H1 (cell line): ENCODE measurements around the gene CLGN. TPM values are rescaled to one million over a fixed set of nuclear protein-coding genes. Genes with fewer than 3 reads are reported as not detected.

Experiments
- BACH1 ChIP-seq: IDR thresholded peaks from 2 replicates; pipeline ENCODE4 v1.6.1; 2012; ENCODE audit warnings: low read length, improper control_type of control experiment
- BCL11A ChIP-seq, 2 experiments: IDR thresholded peaks; one replicate each; pipeline ENCODE4 v1.6.1; 2011; ENCODE audit warnings: low read depth in 2 of 2, low read length in 2 of 2, mild to moderate bottlenecking in 2 of 2
- CHD7 ChIP-seq: fragments of 300-600 bp; sonication (generic); IDR thresholded peaks from 2 replicates; pipeline ENCODE4 v1.7.1; 2012; ENCODE audit warnings: low read length, moderate library complexity, mild to moderate bottlenecking, inconsistent platforms; ENCODE audit not compliant: insufficient replicate concordance
- JUN ChIP-seq: IDR thresholded peaks from 2 replicates; pipeline ENCODE4 v1.6.1; 2011; ENCODE audit warnings: low read depth, mild to moderate bottlenecking, improper control_type of control experiment, low read length
- KDM1A ChIP-seq: fragments of 200-600, 300-600 bp; sonication (generic); IDR thresholded peaks from 2 replicates; pipeline ENCODE4 v1.7.1; 2016; ENCODE audit warnings: mild to moderate bottlenecking, low read length, borderline replicate concordance
- KDM5A ChIP-seq: fragments of 200-600 bp; IDR thresholded peaks from 2 replicates; pipeline ENCODE4 v1.7.1; 2012; ENCODE audit warnings: mild to moderate bottlenecking, low read length, inconsistent platforms, mixed read lengths
- polyA plus RNA-seq, 7 experiments: library from polyadenylated mRNA; depleted of rRNA in 3 of 7; stranded (reverse) in 5 of 7; unstranded in 2 of 7; fragments of >200 nt in 5 of 7; fragments of 200-250 nt in 2 of 7; gene quantifications; 1 replicate in 5 of 7; 2 replicates in 1 of 7; 4 replicates in 1 of 7; pipeline versions ENCODE4 v1.2.1 to v1.2.3, GENCODE V29; 2011 to 2013; ENCODE audit warnings: missing spikeins in 2 of 7, mixed read lengths in 2 of 7
- total RNA-seq: library from RNA; stranded (reverse); fragmentation: NEBNext Ultra II Directional; extraction: Animal tissue kit (Norgen Biotek cat#: 25700); gene quantifications from 2 replicates; pipeline ENCODE4 v1.2.1, GENCODE V29; 2021

The CLGN gene
- total and polyA plus RNA-seq, 2 of the 8 experiments (the other 6 are each of a cell fraction or from before 2014, with no cell fraction given) = 1.7 to 3.1 TPM

- TF ChIP-seq CHD7 (no peak), KDM5A (no peak), JUN (no peak), BCL11A (IDR thresholded peaks at IDR 0.05; ENCODE audit: low read depth in 2 of 2, low read length in 2 of 2) (no peak), KDM1A (no peak), BACH1 (no peak)
Measured at GRCh38 chr4:140463614-140464013, 36.2 kb upstream of the CLGN start (continued).
